GM18519 (cell line): Measurements from ENCODE around the gene SYT14.
"Not testable (repeated sequence)": the region's sequence is repeated elsewhere in the genome, so short reads cannot be mapped to it uniquely, and the experiment has no call there.

ENCODE experiments used
- ATAC-seq: cut with Tn5 transposase; IDR thresholded peaks from one replicate; pipeline ENCODE4 v1.9.1; 2021; ENCODE audit warnings: mild to moderate bottlenecking, moderate library complexity; ENCODE audit not compliant: unreplicated experiment, low FRiP score

The SYT14 gene

DNA sequence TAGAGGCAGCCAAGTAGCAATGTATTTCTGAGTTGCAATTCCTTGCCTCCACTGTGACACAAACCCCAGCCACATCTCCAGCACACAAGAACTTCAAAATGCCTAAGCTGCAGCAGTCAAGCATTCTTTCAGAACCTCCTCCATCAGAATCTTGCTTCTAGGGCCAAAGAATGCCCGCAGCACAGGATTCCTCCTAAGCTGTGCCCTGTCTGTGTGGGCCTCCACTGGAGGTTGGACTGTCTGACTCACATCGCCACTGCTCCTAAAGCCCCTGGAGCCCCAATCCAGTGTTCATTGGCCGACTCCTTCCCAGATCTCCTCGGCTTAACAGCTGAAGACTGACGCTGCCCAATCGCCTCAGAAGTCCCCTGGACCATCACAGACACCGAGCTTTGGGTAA lies 251.4 kb downstream of the SYT14 start:
- no peak for ATAC-seq

DNA sequence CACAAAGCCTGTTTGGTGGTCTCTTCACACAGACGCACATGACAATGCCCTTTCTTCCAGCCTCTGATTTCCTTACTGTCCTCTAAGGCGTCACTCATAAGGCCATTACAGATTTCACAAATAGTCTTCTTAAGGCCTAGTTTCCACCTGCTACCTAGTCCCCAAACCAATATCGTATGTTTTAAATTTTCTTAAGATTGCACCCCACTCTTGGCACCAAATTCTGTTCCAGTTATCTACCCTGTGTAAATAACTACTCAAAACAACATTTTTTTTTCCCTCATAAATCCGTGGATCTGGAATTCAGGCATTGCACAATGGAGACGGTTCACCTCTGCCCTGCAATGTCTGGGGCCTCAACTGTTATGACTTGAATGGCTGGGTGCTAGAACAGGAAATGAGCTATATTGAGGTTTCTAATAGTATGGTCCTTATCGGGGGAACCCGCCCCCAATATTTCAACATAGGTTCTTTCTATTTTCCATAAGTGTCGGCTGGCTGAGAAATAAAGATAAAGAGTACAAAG lies 257.7 kb downstream of the SYT14 start:
- no peak for ATAC-seq

DNA sequence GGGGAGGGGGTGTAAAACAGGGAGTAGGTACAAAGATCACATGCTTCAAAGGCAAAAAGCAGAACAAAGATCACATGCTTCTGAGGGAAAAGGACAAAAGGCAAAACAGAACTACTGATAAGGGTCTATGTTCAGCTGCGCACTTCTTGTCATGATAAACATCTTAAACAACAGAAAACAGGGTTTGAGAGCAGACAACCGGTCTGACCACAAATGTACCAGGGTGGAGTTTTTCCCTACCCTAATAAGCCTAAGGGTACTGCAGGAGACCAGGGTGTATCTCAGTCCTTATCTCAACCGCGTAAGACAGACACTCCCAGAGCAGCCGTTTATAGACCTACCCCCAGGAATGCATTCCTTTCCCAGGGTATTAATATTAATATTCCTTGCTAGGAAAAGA lies 258.2 kb downstream of the SYT14 start:
- not testable (repeated sequence) for ATAC-seq

DNA sequence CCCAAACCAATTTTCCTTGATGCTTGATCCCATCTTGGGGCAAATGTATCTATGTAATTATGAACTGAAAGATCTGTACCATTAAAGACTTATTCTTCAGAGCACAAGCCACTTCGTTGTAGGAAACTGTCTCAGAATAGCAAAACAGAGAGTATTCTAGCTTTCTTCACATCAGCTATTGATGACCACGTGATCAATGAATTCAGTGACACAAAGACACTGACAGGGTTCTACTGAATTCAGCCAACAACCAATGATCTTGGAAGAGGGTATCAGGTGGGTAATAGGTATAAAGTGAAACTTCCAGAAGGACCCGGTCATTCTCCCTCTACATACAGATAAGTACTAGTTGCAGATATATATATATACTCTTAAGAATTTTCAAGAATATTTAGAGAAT lies 260.8 kb downstream of the SYT14 start:
- ATAC-seq = no peak

DNA sequence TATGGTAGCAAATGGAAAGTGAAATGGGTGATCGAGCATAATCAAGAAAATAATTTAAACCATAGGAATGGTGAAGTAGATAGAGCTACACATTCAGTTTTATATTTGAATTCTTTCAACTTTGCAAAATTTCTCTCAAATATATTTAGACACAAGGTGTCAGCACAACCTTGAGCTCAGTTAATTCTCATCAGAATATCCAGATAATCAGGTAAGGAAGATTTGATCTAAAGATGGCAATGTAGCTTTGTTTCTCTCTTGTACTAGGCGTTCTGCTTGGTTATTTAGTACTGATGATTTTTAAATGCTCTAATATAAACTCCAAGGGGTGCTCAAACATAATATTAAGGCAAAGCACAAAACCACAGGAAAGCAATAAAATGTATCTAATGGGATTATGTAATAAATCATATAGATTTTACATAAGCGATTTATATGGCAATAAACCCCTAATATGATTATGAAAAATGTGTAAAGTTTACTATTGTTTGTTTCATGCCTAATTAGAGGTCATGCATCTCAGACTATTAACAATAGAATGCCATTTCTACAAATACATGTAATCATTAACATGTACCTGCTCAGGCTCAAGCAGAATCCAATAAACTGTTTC lies 262.2 kb downstream of the SYT14 start:
- no peak for ATAC-seq

DNA sequence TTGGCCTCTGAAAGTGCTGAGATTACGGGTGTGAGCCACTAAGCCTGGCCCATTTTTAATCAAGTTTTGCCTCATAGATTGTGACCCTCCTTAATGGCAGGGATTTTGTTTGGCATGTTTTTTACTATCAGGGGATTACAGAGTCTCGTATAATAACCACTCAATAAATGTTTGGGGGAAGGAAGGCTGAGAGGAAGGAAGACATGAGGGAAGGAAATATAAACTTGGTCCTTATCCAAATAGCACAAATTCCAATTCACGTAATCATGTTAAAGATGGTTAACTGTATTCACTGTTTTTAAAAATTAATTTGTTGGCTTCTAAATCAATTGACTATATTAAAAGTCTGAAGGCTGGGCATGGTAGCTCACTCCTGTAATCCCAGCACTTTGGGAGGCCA lies 263.7 kb downstream of the SYT14 start:
- ATAC-seq = no peak

DNA sequence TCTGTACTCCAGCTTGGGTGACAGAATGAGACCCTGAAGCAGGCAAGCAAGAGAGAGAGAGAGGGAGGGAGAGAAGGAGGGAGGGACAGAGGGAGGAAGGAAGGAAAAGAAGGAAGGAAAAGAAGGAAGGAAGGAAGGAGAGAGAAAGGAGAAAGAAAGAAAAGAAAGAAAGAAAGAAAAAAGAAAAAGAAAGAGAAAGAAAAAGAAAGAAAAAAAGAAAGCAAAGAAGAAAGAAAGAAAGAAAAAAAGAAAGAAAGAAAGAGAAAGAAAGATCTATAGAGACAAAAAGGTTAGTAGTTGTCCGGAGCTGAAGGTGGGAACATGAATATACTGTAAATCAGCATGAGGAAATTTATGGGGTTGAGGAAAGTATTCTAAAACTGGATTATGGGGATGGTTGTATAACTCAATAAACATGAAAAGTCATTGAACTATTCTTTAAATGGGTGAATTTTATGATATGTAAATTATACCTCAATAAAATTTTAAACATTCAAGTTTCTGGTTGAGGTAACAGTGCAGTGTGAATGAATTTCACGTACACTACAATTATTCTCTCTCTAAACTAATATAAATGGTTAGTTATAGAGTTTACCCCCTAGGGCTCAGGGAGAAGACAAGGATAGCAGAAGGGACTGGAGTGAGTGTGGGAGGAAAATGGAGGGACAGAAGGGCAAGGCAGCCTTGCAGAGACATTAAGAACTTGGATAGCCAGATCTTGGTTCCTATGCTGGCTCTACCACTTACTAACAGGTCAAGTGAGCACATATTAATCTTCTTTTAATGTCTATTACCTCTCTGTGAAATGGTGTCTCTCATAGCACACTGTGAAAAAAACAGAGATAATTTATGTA lies 269.8 kb downstream of the SYT14 start:
- ATAC-seq = no peak

DNA sequence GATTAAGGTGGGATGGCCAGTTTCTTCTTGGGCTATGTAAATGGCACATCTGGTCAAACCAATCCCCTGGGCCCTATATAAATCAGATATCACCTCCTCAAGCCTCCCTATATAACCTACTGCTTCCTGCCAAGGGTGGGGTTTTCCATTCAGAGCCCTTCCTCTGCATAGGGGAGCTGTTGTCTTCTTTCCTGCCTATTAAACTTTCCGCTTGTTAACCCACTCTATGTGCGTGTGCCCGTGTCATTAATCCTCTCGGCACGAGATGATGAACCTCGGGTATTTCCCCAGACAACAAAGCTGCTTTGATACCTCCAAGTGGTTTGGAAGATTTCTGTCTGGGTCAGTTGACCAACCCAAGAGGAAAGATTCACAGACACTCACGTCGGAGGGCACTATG lies 275.3 kb downstream of the SYT14 start:
- no peak for ATAC-seq

DNA sequence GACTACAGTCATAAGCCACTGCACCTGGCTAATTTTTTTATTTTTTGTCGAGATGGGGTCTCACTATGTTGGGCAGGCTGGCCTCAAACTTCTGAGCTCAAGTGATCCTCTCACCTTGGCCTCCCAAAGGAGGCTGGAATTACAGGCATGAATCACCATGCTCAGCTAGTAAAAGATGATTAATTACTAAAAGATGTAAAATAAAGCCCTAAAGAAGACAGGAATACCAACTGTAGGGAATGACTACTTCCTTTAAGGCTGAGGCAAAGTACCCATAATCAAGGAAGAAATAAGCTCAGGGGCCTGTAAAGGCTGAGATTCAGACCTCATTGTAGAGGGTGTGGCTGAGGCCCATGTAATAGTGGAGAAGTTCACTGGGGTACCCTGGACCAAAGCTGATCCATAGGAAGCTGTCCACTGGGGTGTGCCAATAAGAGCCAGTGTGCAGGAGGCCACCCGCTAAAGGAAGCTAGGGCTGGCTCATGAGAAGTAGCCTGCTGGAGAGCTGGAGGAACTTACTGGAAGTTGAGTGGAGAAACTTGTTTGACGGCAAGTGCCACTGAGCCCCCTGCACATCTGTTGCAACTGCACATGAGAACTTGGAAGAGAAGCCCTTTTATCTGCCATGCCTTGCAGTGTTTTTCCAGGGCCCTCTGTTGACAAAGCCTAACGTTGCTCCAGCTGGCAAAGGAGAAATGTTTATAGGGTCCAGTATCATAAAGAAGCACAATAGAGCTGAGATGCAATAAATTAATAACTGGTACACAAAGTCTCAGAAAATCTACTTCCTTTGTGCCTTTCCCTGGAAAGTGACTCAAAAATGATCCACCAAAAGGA lies 276.8 kb downstream of the SYT14 start:
- ATAC-seq = no peak

DNA sequence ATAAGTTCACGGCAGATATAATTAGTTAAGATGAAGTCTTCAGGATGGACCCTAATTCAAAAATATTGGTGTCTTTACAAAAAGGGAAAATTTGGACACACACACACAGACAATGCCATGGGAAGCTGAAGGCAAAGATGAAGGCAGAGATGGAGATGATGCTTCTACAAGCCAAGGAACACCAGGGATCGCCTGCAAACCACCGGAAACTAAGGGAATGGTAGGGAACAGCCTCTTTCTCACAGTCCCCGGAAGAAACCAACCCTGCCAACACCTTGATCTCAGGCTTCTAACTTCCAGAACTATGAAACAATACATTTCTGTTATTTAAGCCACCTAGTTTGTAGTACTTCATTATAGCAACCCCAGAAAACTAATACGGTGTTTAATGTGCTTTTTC lies 279.5 kb downstream of the SYT14 start:
- ATAC-seq = no peak

DNA sequence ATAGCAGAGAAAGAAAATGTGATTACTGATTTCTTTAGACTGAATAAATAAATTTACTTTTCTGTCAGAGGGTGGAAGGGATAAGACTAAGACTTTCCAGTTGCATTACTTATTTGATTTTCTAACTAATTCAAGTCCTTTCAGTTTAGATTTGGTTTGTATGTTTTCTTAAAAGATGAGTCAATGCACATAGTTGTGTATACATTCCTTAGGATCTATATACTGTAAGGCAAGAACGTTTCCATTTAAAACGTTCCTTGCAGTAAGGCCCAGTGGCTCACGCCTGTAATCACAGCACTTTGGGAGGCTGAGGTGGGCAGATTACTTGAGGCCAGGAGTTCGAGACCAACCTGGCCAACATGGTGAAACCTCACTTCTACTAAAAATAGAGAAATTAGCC lies 280.0 kb downstream of the SYT14 start:
- no peak for ATAC-seq
